GM18502 (cell line): ENCODE measurements around the gene CLCNKB.

Source experiments
- ATAC-seq: cut with Tn5 transposase; IDR thresholded peaks from one replicate; pipeline ENCODE4 v1.9.1; 2021; ENCODE audit warnings: mild to moderate bottlenecking; ENCODE audit not compliant: unreplicated experiment, poor library complexity

CLCNKB gene

GRCh38 chr1:16090076-16090826 lies 46.7 kb downstream of the CLCNKB start:
- no peak for ATAC-seq

- no peak for ATAC-seq
Observed at GRCh38 chr1:16091296-16091695, 47.7 kb downstream of the CLCNKB start.

GRCh38 chr1:16092097-16092922 lies 48.7 kb downstream of the CLCNKB start:
- ATAC-seq, result no peak

GRCh38 chr1:16092923-16093511 lies 49.4 kb downstream of the CLCNKB start:
- no peak for ATAC-seq

- ATAC-seq, result no peak
Observed at GRCh38 chr1:16093611-16094010, 50.0 kb downstream of the CLCNKB start.

GRCh38 chr1:16094453-16095158 lies 51.0 kb downstream of the CLCNKB start:
- ATAC-seq, result no peak

GRCh38 chr1:16095447-16095846 lies 51.9 kb downstream of the CLCNKB start:
- no peak for ATAC-seq

GRCh38 chr1:16099412-16099811 lies 55.8 kb downstream of the CLCNKB start:
- ATAC-seq, result no peak

GRCh38 chr1:16101623-16102022 lies 58.0 kb downstream of the CLCNKB start:
- ATAC-seq, result no peak
